GM12878 (cell line): ENCODE data around the gene RSPH1. TPM values are rescaled to one million over a fixed set of nuclear protein-coding genes. Genes with fewer than 3 reads are reported as not detected.

Experiments
- BCLAF1 ChIP-seq: fragments of 450-650 bp; IDR thresholded peaks from 2 replicates; pipeline ENCODE4 v1.6.1; 2017; ENCODE audit warnings: antibody characterized with exemption, mild to moderate bottlenecking, moderate library complexity
- CBX3 ChIP-seq: fragments of 200-600 bp; sonication (generic); IDR thresholded peaks from 2 replicates; pipeline ENCODE4 v1.6.1; 2016; ENCODE audit warnings: low read depth, borderline replicate concordance
- CREB1 ChIP-seq: IDR thresholded peaks from 2 replicates; pipeline ENCODE4 v1.6.1; 2012; ENCODE audit warnings: low read depth, mild to moderate bottlenecking, inconsistent platforms
- DPF2 ChIP-seq: fragments of 450-650 bp; IDR thresholded peaks from 2 replicates; pipeline ENCODE4 v1.6.1; 2017; ENCODE audit warnings: mild to moderate bottlenecking
- IKZF1 ChIP-seq: fragments of 450-650 bp; conservative IDR thresholded peaks from 2 replicates; pipeline ENCODE4 v1.6.1; 2017; ENCODE audit warnings: antibody characterized with exemption, mild to moderate bottlenecking
- IKZF2 ChIP-seq, 2 experiments: fragments of 450-650 bp; IDR thresholded peaks; 2 replicates each; pipeline ENCODE4 v1.6.1; 2017; ENCODE audit warnings: mild to moderate bottlenecking in 2 of 2, moderate library complexity in 2 of 2
- NKRF ChIP-seq: fragments of 450-650 bp; conservative IDR thresholded peaks from 2 replicates; pipeline ENCODE4 v1.6.1; 2017; ENCODE audit warnings: mild to moderate bottlenecking, moderate library complexity
- NR2F1 ChIP-seq: fragments of 450-650 bp; conservative IDR thresholded peaks from 2 replicates; pipeline ENCODE4 v1.6.1; 2017; ENCODE audit warnings: mild to moderate bottlenecking
- NRF1 ChIP-seq: conservative IDR thresholded peaks from 2 replicates; pipeline ENCODE4 v1.6.1; 2011; ENCODE audit warnings: mild to moderate bottlenecking, low read depth, low read length, improper control_type of control experiment
- PRDM15 ChIP-seq: fragments of 450-650 bp; formaldehyde crosslinking; IDR thresholded peaks from 2 replicates; pipeline ENCODE4 v1.4.0; 2020; ENCODE audit warnings: mild to moderate bottlenecking, moderate library complexity
- SKIL ChIP-seq: fragments of 450-650 bp; IDR thresholded peaks from 2 replicates; pipeline ENCODE4 v1.6.1; 2017; ENCODE audit warnings: mild to moderate bottlenecking, low read depth, inconsistent platforms; ENCODE audit not compliant: poor library complexity, severe bottlenecking
- SRF ChIP-seq, 2 experiments: IDR thresholded peaks; 2 replicates each; pipeline ENCODE4 v1.6.1; 2011; ENCODE audit warnings: low read depth in 2 of 2, low read length in 2 of 2, mild to moderate bottlenecking in 1 of 2, moderate library complexity in 1 of 2
- ZNF687 ChIP-seq: fragments of 450-650 bp; IDR thresholded peaks from 2 replicates; pipeline ENCODE4 v1.6.1; 2017; ENCODE audit warnings: mild to moderate bottlenecking, moderate library complexity
- polyA plus RNA-seq, 11 experiments: library from polyadenylated mRNA; depleted of rRNA in 4 of 11; unstranded in 6 of 11; stranded (reverse) in 5 of 11; fragments of >200 nt; fragmentation: Nextera tagmentation in 4 of 11; fragmentation: Illumina TruSeq in 1 of 11; extraction: Ambion mirVana in 4 of 11; extraction: Trizol in 1 of 11; gene quantifications; 1 replicate in 1 of 11; 2 replicates in 10 of 11; pipeline versions ENCODE4 v1.2.1 to v1.2.3, GENCODE V29; 2011 to 2016; ENCODE audit warnings: inconsistent platforms in 2 of 11, missing spikeins in 2 of 11, low read depth in 1 of 11
- total RNA-seq, 4 experiments: library from RNA; depleted of rRNA in 3 of 4; stranded (reverse); fragments of >200 nt in 3 of 4; fragmentation: Illumina TruSeq in 1 of 4; extraction: Trizol in 1 of 4; gene quantifications; 2 replicates each; pipeline versions ENCODE4 v1.2.1 to v1.2.3, GENCODE V29; 2013 to 2021

RSPH1 gene
- total and polyA plus RNA-seq, 10 of the 15 experiments (the other 5 are each of a cell fraction or from before 2014, with no cell fraction given): 0.11 to 1.4 (median 0.38) TPM

- TF ChIP-seq ZNF687 (peak; percentile 33), BCLAF1 (no peak), IKZF2 (IDR thresholded peaks at IDR 0.05) (peak; percentile 95 to 96), SRF (IDR thresholded peaks at IDR 0.05; ENCODE audit: low read depth in 2 of 2, low read length in 2 of 2) (0 out of 4 replicates have a peak, but pooled peaks of 1 of the 2 experiments have one; percentile 6), CBX3 (no peak), NKRF (no peak), IKZF1 (peak; percentile 97), NRF1 (no peak), DPF2 (peak; percentile 92), NR2F1 (peak; percentile 74), SKIL (peak; percentile 37), CREB1 (no peak), PRDM15 (CRISPR knock-in tag) (no peak)
Measured at GRCh38 chr21:42460391-42461184, 35.4 kb downstream of the RSPH1 start (continued).
